SK-N-MC (cell line): Measurements from ENCODE around the gene PBX3.

Experiments
- EZH2 ChIP-seq: fragments of 200-600 bp; sonication (generic); IDR thresholded peaks from one replicate; pipeline ENCODE4 v1.6.1; 2017; ENCODE audit warnings: antibody characterized with exemption
- FOXP2 ChIP-seq: optimal IDR thresholded peaks from 2 replicates; pipeline ENCODE3; 2011; ENCODE audit warnings: mild to moderate bottlenecking, moderate library complexity; ENCODE audit not compliant: insufficient read depth; ENCODE audit errors: extremely low read length, control extremely low read depth
- POLR2AphosphoS5 ChIP-seq: IDR thresholded peaks from 2 replicates; pipeline ENCODE4 v1.6.1; 2012; ENCODE audit warnings: mild to moderate bottlenecking, low read depth, low read length, borderline replicate concordance

DNA sequence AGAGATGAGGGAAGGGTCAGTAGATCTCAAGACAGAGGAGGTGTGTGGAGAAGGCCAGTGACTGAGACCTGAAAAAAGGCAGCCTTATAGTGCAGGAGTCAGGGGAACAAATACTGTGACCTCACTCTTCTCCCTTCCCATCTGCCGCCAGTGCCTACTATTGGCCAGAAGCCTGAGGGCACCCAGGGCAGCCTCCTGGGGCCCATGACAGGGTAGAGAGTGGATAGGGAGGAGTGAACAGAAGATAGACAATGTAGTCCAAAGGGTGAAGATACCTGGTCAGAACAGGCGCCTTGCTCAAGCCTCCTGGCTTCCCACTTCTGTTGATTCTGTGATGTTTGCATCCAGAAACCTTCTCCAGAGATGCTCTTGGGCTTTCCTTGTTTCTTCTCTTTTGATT lies 196.7 kb downstream of the PBX3 start:
- TF ChIP-seq POLR2AphosphoS5 (no peak), EZH2 (no peak), FOXP2 (no peak)
